Measurements from ENCODE around the gene TOM1.
"Not testable (repeated sequence)": the region's sequence is repeated elsewhere in the genome, so short reads cannot be mapped to it uniquely, and the experiment has no call there.

The TOM1 gene

GRCh38 chr22:35363566-35364086 is 63.9 kb downstream of the TOM1 start:
- Histone ChIP-seq H3K9me3 (ENCODE audit: low read length) (no peaks in the 10 kb centered on the region), H3K27me3 (ENCODE audit: insufficient read depth, low read length) (no peaks in the 10 kb centered on the region), H2AFZ (ENCODE audit: low read depth, low read length) (no peak overlapping the region), H3K36me3 (ENCODE audit: insufficient read depth, low read length) (no peaks in the 10 kb centered on the region), H3K4me3 (ENCODE audit: low read length) (no peak overlapping the region), H3K4me1 (ENCODE audit: insufficient read depth, low read length) (no peaks in the 10 kb centered on the region)

GRCh38 chr22:35364230-35364629 is 64.5 kb downstream of the TOM1 start:
- H2AFZ ChIP-seq (ENCODE audit: low read depth, low read length); H3K9me3 ChIP-seq (ENCODE audit: low read length); H3K4me3 ChIP-seq (ENCODE audit: low read length); H3K36me3 ChIP-seq (ENCODE audit: insufficient read depth, low read length); H3K4me1 ChIP-seq (ENCODE audit: insufficient read depth, low read length); H3K27me3 ChIP-seq (ENCODE audit: insufficient read depth, low read length): not testable (repeated sequence)

GRCh38 chr22:35367331-35367886 is 67.7 kb downstream of the TOM1 start:
- Histone ChIP-seq H2AFZ (ENCODE audit: low read depth, low read length) (no peak overlapping the region), H3K27me3 (ENCODE audit: insufficient read depth, low read length) (no peaks in the 10 kb centered on the region), H3K4me3 (ENCODE audit: low read length) (no peak overlapping the region), H3K9me3 (ENCODE audit: low read length) (no peaks in the 10 kb centered on the region), H3K4me1 (ENCODE audit: insufficient read depth, low read length) (peaks cover 9% of the 10 kb centered on the region), H3K36me3 (ENCODE audit: insufficient read depth, low read length) (no peaks in the 10 kb centered on the region)

- no peak overlapping the region for H3K4me3 ChIP-seq (ENCODE audit: low read length)
- H3K9me3 ChIP-seq (ENCODE audit: low read length) = no peaks in the 10 kb centered on the region
- no peaks in the 10 kb centered on the region for H3K27me3 ChIP-seq (ENCODE audit: insufficient read depth, low read length)
- H3K36me3 ChIP-seq (ENCODE audit: insufficient read depth, low read length) = no peaks in the 10 kb centered on the region
- H2AFZ ChIP-seq (ENCODE audit: low read depth, low read length) = no peak overlapping the region
- H3K4me1 ChIP-seq (ENCODE audit: insufficient read depth, low read length) = peaks cover 9% of the 10 kb centered on the region
Measured at GRCh38 chr22:35368386-35368785, 68.7 kb downstream of the TOM1 start.

DNA sequence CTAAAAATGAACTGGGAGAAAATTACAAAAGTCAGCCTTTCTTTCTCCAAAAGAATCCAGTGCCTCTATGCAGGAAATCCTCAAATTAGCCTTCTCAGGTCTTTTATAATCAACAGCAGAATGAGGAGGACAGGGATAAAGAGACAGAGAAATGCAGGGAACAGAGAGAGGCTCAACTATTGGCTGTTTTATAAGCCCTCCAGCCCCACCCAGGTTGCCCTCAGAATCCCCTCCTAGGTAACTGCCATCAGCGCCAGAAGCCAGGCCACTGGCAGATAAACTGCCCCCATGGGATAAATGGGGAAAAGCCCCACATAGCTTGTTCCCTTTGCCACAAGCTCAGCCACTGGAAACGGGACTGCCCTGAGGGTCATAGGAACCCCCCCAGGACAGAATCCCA is 70.3 kb downstream of the TOM1 start:
- no peaks in the 10 kb centered on the region for H3K9me3 ChIP-seq (ENCODE audit: low read length)
- no peaks in the 10 kb centered on the region for H3K27me3 ChIP-seq (ENCODE audit: insufficient read depth, low read length)
- peaks cover 9% of the 10 kb centered on the region for H3K4me1 ChIP-seq (ENCODE audit: insufficient read depth, low read length)
- no peak overlapping the region for H2AFZ ChIP-seq (ENCODE audit: low read depth, low read length)
- no peak overlapping the region for H3K4me3 ChIP-seq (ENCODE audit: low read length)
- H3K36me3 ChIP-seq (ENCODE audit: insufficient read depth, low read length) = no peaks in the 10 kb centered on the region

DNA sequence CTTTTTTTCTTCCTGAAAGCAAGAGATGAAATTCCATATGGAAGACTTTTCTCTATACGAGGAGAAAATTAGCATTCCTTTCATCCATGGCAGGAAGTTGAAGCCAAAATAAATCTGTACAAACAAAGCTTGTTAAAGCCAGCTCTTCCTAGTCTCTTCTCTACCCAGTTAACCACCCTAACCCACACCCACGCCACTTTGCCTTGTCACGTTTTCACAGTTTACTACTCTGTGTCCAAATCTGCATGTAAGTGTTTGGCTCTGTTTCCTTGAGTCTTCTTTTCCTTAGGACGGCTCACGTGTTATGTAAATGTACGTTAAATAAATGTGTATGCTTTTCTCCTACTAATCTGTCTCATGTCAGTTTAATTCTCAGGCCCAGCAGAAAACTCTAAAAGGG is 74.1 kb downstream of the TOM1 start:
- H3K4me3 ChIP-seq (ENCODE audit: low read length) = no peak overlapping the region
- H3K9me3 ChIP-seq (ENCODE audit: low read length) = no peaks in the 10 kb centered on the region
- H3K36me3 ChIP-seq (ENCODE audit: insufficient read depth, low read length) = no peaks in the 10 kb centered on the region
- peaks cover 27% of the 10 kb centered on the region for H3K4me1 ChIP-seq (ENCODE audit: insufficient read depth, low read length)
- H3K27me3 ChIP-seq (ENCODE audit: insufficient read depth, low read length) = no peaks in the 10 kb centered on the region
- H2AFZ ChIP-seq (ENCODE audit: low read depth, low read length) = no peak overlapping the region

DNA sequence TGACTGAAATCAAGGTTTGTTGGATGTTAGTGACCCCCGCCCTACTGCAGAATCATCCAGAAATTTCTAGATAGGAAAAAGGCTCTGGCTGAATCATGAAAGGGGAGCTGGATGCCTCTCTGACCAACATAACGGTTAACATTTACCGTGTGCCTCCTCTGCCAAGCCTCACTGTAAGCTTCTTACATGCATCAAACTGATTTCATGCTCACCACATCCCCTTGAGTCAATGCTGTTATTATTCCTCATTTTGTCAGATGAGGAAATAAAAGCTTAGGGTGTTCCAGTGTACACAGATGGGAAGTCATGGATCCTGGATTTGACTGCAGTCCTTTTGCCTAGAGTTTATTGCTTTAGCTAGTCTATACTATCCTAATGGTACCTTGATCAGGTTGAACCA is 75.3 kb downstream of the TOM1 start:
- Histone ChIP-seq H3K9me3 (ENCODE audit: low read length) (no peaks in the 10 kb centered on the region), H3K4me1 (ENCODE audit: insufficient read depth, low read length) (peaks cover 23% of the 10 kb centered on the region), H3K27me3 (ENCODE audit: insufficient read depth, low read length) (no peaks in the 10 kb centered on the region), H3K36me3 (ENCODE audit: insufficient read depth, low read length) (no peaks in the 10 kb centered on the region), H2AFZ (ENCODE audit: low read depth, low read length) (no peak overlapping the region), H3K4me3 (ENCODE audit: low read length) (no peak overlapping the region)

- Histone ChIP-seq H3K4me1 (ENCODE audit: insufficient read depth, low read length) (peaks cover 27% of the 10 kb centered on the region), H3K9me3 (ENCODE audit: low read length) (no peaks in the 10 kb centered on the region), H2AFZ (ENCODE audit: low read depth, low read length) (no peak overlapping the region), H3K27me3 (ENCODE audit: insufficient read depth, low read length) (no peaks in the 10 kb centered on the region), H3K4me3 (ENCODE audit: low read length) (no peak overlapping the region), H3K36me3 (ENCODE audit: insufficient read depth, low read length) (no peaks in the 10 kb centered on the region)
Measured at GRCh38 chr22:35375526-35375925, 75.8 kb downstream of the TOM1 start.

DNA sequence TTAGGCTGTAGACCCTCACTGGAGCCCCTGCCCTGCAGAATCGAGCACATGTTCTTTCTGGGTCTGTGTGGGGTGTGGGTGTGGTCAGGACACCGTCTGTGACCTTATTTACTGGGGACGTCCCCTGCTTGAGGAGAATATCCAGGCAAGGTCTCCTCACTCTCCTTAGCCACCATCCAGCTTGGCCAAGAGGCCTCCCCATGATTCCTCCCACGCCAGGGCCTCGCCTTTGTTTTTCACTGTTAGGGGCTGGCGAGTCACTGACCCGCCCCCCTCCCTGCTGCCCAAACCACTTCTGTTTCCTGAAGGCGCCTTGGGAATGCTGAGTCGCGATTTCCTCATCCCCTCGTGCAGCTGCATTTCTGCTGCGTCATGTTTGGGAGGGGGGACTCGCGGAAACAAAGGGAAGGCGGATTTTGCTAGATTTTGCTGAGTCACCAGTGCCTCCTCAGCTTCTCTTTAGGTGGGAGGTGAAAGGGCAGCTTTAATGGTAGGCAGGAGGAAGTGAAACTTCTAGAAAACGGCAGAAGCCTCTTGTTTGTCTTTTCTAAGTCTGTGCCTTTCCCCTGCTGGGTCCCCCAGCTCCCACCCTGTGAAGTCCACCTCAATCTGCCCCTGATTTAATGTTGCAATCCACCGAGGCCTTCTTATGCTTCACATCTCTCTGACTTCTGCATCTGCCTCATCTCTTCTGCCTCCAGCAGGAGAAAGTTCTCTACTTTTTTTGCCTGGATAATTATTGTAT is 77.2 kb downstream of the TOM1 start:
- Histone ChIP-seq H2AFZ (ENCODE audit: low read depth, low read length) (no peak overlapping the region), H3K27me3 (ENCODE audit: insufficient read depth, low read length) (peaks cover 8% of the 10 kb centered on the region), H3K4me3 (ENCODE audit: low read length) (peak overlapping the region; percentile 25), H3K4me1 (ENCODE audit: insufficient read depth, low read length) (peaks cover 33% of the 10 kb centered on the region), H3K9me3 (ENCODE audit: low read length) (no peaks in the 10 kb centered on the region), H3K36me3 (ENCODE audit: insufficient read depth, low read length) (no peaks in the 10 kb centered on the region)

- Histone ChIP-seq H3K36me3 (ENCODE audit: insufficient read depth, low read length) (no peaks in the 10 kb centered on the region), H3K9me3 (ENCODE audit: low read length) (no peaks in the 10 kb centered on the region), H3K4me3 (ENCODE audit: low read length) (no peak overlapping the region), H3K4me1 (ENCODE audit: insufficient read depth, low read length) (peaks cover 30% of the 10 kb centered on the region), H3K27me3 (ENCODE audit: insufficient read depth, low read length) (peaks cover 10% of the 10 kb centered on the region), H2AFZ (ENCODE audit: low read depth, low read length) (no peak overlapping the region)
Measured at GRCh38 chr22:35377735-35378134, 78.0 kb downstream of the TOM1 start.

- H3K9me3 ChIP-seq (ENCODE audit: low read length) = no peaks in the 10 kb centered on the region
- no peaks in the 10 kb centered on the region for H3K36me3 ChIP-seq (ENCODE audit: insufficient read depth, low read length)
- H3K27me3 ChIP-seq (ENCODE audit: insufficient read depth, low read length) = peaks cover 10% of the 10 kb centered on the region
- H3K4me3 ChIP-seq (ENCODE audit: low read length) = no peak overlapping the region
- peaks cover 30% of the 10 kb centered on the region for H3K4me1 ChIP-seq (ENCODE audit: insufficient read depth, low read length)
- H2AFZ ChIP-seq (ENCODE audit: low read depth, low read length) = no peak overlapping the region
Measured at GRCh38 chr22:35378621-35379020, 78.9 kb downstream of the TOM1 start.

- no peaks in the 10 kb centered on the region for H3K9me3 ChIP-seq (ENCODE audit: low read length)
- H3K36me3 ChIP-seq (ENCODE audit: insufficient read depth, low read length) = no peaks in the 10 kb centered on the region
- H2AFZ ChIP-seq (ENCODE audit: low read depth, low read length) = no peak overlapping the region
- no peak overlapping the region for H3K4me3 ChIP-seq (ENCODE audit: low read length)
- peaks cover 10% of the 10 kb centered on the region for H3K27me3 ChIP-seq (ENCODE audit: insufficient read depth, low read length)
- peaks cover 30% of the 10 kb centered on the region for H3K4me1 ChIP-seq (ENCODE audit: insufficient read depth, low read length)
Measured at GRCh38 chr22:35379146-35379993, 79.7 kb downstream of the TOM1 start.

GRCh38 chr22:35380013-35380412 is 80.3 kb downstream of the TOM1 start:
- peaks cover 10% of the 10 kb centered on the region for H3K27me3 ChIP-seq (ENCODE audit: insufficient read depth, low read length)
- H3K9me3 ChIP-seq (ENCODE audit: low read length) = no peaks in the 10 kb centered on the region
- no peak overlapping the region for H3K4me3 ChIP-seq (ENCODE audit: low read length)
- no peaks in the 10 kb centered on the region for H3K36me3 ChIP-seq (ENCODE audit: insufficient read depth, low read length)
- no peak overlapping the region for H2AFZ ChIP-seq (ENCODE audit: low read depth, low read length)
- H3K4me1 ChIP-seq (ENCODE audit: insufficient read depth, low read length) = peaks cover 30% of the 10 kb centered on the region
